Esophagus muscularis mucosa (tissue), 4 donors: ENCODE measurements around the gene P2RX7. TPM values are rescaled to one million over a fixed set of nuclear protein-coding genes. Genes with fewer than 3 reads are reported as not detected.

Experiments
- DNase-seq: peaks from one replicate; pipeline ENCODE4 v3.0.0-alpha.2; 2017; ENCODE audit errors: extremely low spot score
- H3K27ac ChIP-seq, 4 donors: fragments of 200-600 bp; sonication (generic); replicated peaks in 1 of 4; 1 replicate in 3 of 4; 2 replicates in 1 of 4; pipeline ENCODE4 v1.5.1; 2016 to 2019; ENCODE audit warnings: mild to moderate bottlenecking in 1 of 4
- H3K27me3 ChIP-seq, 4 donors: fragments of 200-600 bp; sonication (generic); one replicate each; pipeline versions ENCODE4 v1.5.1 to v1.6.0; 2016 to 2019
- H3K36me3 ChIP-seq, 4 donors: fragments of 200-600 bp; sonication (generic); one replicate each; pipeline ENCODE4 v1.5.1; 2016 to 2019
- H3K4me1 ChIP-seq, 4 donors: fragments of 200-600 bp; sonication (generic); one replicate each; pipeline ENCODE4 v1.5.1; 2016 to 2019
- H3K4me3 ChIP-seq, 4 donors: fragments of 200-600 bp; sonication (generic); 1 replicate in 2 of 4; 2 replicates in 2 of 4; pipeline ENCODE4 v1.5.1; 2016 to 2019; ENCODE audit warnings: mild to moderate bottlenecking in 4 of 4, moderate library complexity in 1 of 4
- H3K9me3 ChIP-seq, 4 donors: fragments of 200-600 bp; sonication (generic); 1 replicate in 3 of 4; 2 replicates in 1 of 4; pipeline ENCODE4 v1.5.1; 2016 to 2019
- EP300 ChIP-seq: sonication (generic); formaldehyde crosslinking; IDR thresholded peaks from one replicate; pipeline ENCODE4 v1.6.1; 2017; ENCODE audit warnings: antibody characterized with exemption
- POLR2A ChIP-seq: fragments of 450-650 bp; IDR thresholded peaks from one replicate; pipeline ENCODE4 v1.6.1; 2017; ENCODE audit warnings: antibody characterized with exemption, moderate library complexity, mild to moderate bottlenecking, low read depth
- POLR2AphosphoS5 ChIP-seq, 2 donors: sonication (generic); formaldehyde crosslinking; IDR thresholded peaks; one replicate each; pipeline ENCODE4 v1.6.1; 2017; ENCODE audit warnings: antibody characterized with exemption in 2 of 2
- WGBS: methylation state at CpG from one replicate; pipeline ENCODE4 v1.1.5; 2018; 5-methylcytosine and 5-hydroxymethylcytosine counted together
- intact Hi-C: fragments of 100-400 bp; cut with DNase I; formaldehyde crosslinking; loops from one replicate; pipeline ENCODE4 v1.15.1; 2023
- total RNA-seq, 4 donors: library from RNA; depleted of rRNA; stranded (reverse); fragments of >200 nt; gene quantifications; one replicate each; pipeline versions ENCODE4 v1.1.0 to v1.2.1, GENCODE V29; 2016
- TF ChIP-seq, protein P1 (sequence below), 3 experiments: fragments of 200-600 bp in 2 of 3; fragments of 450-650 bp in 1 of 3; sonication (generic) in 2 of 3; IDR thresholded peaks; one replicate each; pipeline ENCODE4 v1.5.1; 2017 to 2019; ENCODE audit warnings: antibody characterized with exemption in 3 of 3, mild to moderate bottlenecking in 2 of 3, moderate library complexity in 1 of 3

Gene P2RX7
- total RNA-seq, 4 donors from 2014 or later: 1.5 to 4.3 (median 2.7) TPM

- H3K36me3 ChIP-seq: peaks cover 8 to 74% (median 38%) of the 10 kb centered on the region in 4 donors
- H3K4me3 ChIP-seq: no peak overlapping the region
- no peak for DNase-seq
- H3K27ac ChIP-seq: no peak overlapping the region
- intact Hi-C loops: no loop called here
- WGBS: 89% methylated on average over 16 of the region's 16 CpGs
- H3K9me3 ChIP-seq: no peaks in the 10 kb centered on the region
- TF ChIP-seq EP300 (no peak), POLR2A (no peak), POLR2AphosphoS5 (IDR thresholded peaks at IDR 0.05) (no peak)
- TF ChIP-seq, protein P1, sequence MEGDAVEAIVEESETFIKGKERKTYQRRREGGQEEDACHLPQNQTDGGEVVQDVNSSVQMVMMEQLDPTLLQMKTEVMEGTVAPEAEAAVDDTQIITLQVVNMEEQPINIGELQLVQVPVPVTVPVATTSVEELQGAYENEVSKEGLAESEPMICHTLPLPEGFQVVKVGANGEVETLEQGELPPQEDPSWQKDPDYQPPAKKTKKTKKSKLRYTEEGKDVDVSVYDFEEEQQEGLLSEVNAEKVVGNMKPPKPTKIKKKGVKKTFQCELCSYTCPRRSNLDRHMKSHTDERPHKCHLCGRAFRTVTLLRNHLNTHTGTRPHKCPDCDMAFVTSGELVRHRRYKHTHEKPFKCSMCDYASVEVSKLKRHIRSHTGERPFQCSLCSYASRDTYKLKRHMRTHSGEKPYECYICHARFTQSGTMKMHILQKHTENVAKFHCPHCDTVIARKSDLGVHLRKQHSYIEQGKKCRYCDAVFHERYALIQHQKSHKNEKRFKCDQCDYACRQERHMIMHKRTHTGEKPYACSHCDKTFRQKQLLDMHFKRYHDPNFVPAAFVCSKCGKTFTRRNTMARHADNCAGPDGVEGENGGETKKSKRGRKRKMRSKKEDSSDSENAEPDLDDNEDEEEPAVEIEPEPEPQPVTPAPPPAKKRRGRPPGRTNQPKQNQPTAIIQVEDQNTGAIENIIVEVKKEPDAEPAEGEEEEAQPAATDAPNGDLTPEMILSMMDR (IDR thresholded peaks at IDR 0.05): no peak
- H3K4me1 ChIP-seq: peaks cover 2 to 14% (median 6%) of the 10 kb centered on the region in 4 donors
- no peaks in the 10 kb centered on the region for H3K27me3 ChIP-seq
Measured at GRCh38 chr12:121232163-121232562, 99.5 kb downstream of the P2RX7 start.

GRCh38 chr12:121232977-121233627 is 100.4 kb downstream of the P2RX7 start:
- DNase-seq: no peak
- WGBS: 96% methylated on average over 11 of the region's 14 CpGs
- Histone ChIP-seq H3K4me3 (no peak overlapping the region), H3K27me3 (no peaks in the 10 kb centered on the region), H3K4me1 (peaks cover 3 to 24% (median 15%) of the 10 kb centered on the region in 4 donors), H3K36me3 (peaks cover 8 to 77% (median 40%) of the 10 kb centered on the region in 4 donors), H3K9me3 (no peaks in the 10 kb centered on the region), H3K27ac (no peak overlapping the region)
- TF ChIP-seq EP300 (no peak), POLR2AphosphoS5 (IDR thresholded peaks at IDR 0.05) (no peak)
- TF ChIP-seq, protein P1 (IDR thresholded peaks at IDR 0.05): no peak
- intact Hi-C loops: no loop called here

DNA sequence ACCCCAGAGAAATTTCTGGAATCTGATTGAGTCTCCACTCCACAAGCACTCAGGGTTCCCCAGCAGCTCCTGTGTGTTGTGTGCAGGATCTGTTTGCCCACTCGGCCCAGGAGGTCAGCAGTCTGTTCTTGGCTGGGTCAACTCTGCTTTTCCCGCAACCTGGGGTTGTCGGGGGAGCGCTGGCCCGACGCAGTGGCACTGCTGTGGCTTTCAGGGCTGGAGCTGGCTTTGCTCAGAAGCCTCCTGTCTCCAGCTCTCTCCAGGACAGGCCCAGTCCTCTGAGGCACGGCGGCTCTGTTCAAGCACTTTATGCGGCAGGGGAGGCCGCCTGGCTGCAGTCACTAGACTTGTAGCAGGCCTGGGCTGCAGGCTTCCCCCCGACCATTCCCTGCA is 100.9 kb downstream of the P2RX7 start:
- H3K27me3 ChIP-seq: no peaks in the 10 kb centered on the region
- peaks cover 3 to 29% (median 20%) of the 10 kb centered on the region in 4 donors for H3K4me1 ChIP-seq
- no peaks in the 10 kb centered on the region for H3K9me3 ChIP-seq
- peaks cover 8 to 74% (median 38%) of the 10 kb centered on the region in 4 donors for H3K36me3 ChIP-seq
- intact Hi-C loops: no loop called here
- TF ChIP-seq POLR2AphosphoS5 (IDR thresholded peaks at IDR 0.05) (no peak), EP300 (no peak), POLR2A (no peak)
- TF ChIP-seq, protein P1 (IDR thresholded peaks at IDR 0.05): no peak
- 87% methylated on average over 9 of the region's 11 CpGs for WGBS
- no peak for DNase-seq
- H3K27ac ChIP-seq: no peak overlapping the region
- H3K4me3 ChIP-seq: no peak overlapping the region

DNA sequence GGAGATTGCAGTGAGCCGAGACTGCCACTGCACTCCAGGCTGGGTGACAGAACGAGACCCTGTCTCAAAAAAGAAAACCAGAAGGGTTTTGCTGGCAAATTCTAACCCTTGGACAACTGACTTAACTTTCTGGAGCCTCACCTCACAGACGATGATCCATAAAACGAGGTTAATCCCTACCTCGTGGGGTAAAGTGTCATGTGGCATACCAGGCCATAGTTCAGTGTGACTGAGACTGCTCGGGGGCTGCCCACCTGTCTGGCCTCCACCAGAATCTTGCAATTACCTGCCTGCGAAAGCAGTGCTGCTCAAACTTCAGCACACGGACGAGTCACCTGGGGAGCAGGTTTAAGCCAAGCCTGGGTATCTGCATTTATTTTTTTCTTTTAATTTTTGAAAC is 104.1 kb downstream of the P2RX7 start:
- TF ChIP-seq POLR2A (no peak), EP300 (no peak), POLR2AphosphoS5 (IDR thresholded peaks at IDR 0.05) (no peak)
- TF ChIP-seq, protein P1 (IDR thresholded peaks at IDR 0.05): no peak
- Histone ChIP-seq H3K9me3 (no peaks in the 10 kb centered on the region), H3K27ac (no peak overlapping the region), H3K4me1 (peaks cover 0 to 46% (median 44%) of the 10 kb centered on the region in 4 donors), H3K36me3 (peaks cover 8 to 63% (median 38%) of the 10 kb centered on the region in 4 donors), H3K4me3 (no peak overlapping the region), H3K27me3 (no peaks in the 10 kb centered on the region)
- no peak for DNase-seq
- 94% methylated on average over 9 of the region's 9 CpGs for WGBS
- intact Hi-C loops: no loop called here

DNA sequence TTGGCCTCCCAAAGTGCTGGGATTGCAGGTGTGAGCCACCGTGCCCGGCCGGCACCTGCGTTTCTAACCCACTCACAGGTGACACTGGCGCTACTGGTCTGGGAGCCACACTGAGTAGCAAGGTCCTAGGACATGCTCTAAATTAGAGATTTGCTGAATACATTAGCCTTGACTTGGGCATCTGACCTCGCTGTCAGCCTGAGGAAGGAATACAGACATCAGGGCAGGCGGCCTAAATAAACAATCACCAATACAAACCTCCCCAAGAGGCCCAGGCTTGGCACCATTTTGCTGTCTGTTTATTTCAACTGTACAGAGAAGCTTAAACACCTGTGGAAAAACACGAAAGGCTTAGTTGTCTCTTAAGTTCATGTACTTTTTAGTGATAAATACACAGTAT is 104.7 kb downstream of the P2RX7 start:
- no peak overlapping the region for H3K27ac ChIP-seq
- WGBS: 63% methylated on average over 8 of the region's 8 CpGs
- H3K4me3 ChIP-seq: no peak overlapping the region
- TF ChIP-seq POLR2AphosphoS5 (IDR thresholded peaks at IDR 0.05): no peak
- TF ChIP-seq POLR2A: no peak
- TF ChIP-seq, protein P1 (IDR thresholded peaks at IDR 0.05): no peak
- TF ChIP-seq EP300: no peak
- no peaks in the 10 kb centered on the region for H3K27me3 ChIP-seq
- H3K36me3 ChIP-seq: peaks cover 8 to 57% (median 34%) of the 10 kb centered on the region in 4 donors
- DNase-seq: no peak
- peaks cover 0 to 46% (median 44%) of the 10 kb centered on the region in 4 donors for H3K4me1 ChIP-seq
- H3K9me3 ChIP-seq: no peaks in the 10 kb centered on the region
- intact Hi-C loops: no loop called here
